GM18909 (cell line): ENCODE results near the gene MGST2.

Source experiments
- ATAC-seq: cut with Tn5 transposase; IDR thresholded peaks from one replicate; pipeline ENCODE4 v1.9.1; 2021; ENCODE audit warnings: mild to moderate bottlenecking; ENCODE audit not compliant: unreplicated experiment, poor library complexity

MGST2 gene

GRCh38 chr4:139669335-139669734, 3.7 kb downstream of the MGST2 start:
- no peak for ATAC-seq

GRCh38 chr4:139669890-139670289, 4.3 kb downstream of the MGST2 start:
- ATAC-seq = no peak

GRCh38 chr4:139670775-139671174, 5.2 kb downstream of the MGST2 start:
- no peak for ATAC-seq

GRCh38 chr4:139672215-139672614, 6.6 kb downstream of the MGST2 start:
- ATAC-seq = no peak

GRCh38 chr4:139672732-139673131, 7.1 kb downstream of the MGST2 start:
- no peak for ATAC-seq

- no peak for ATAC-seq
Observed at GRCh38 chr4:139674875-139675550, 9.4 kb downstream of the MGST2 start.

GRCh38 chr4:139675651-139676050, 10.0 kb downstream of the MGST2 start:
- no peak for ATAC-seq

- no peak for ATAC-seq
Observed at GRCh38 chr4:139676365-139676764, 10.7 kb downstream of the MGST2 start.

GRCh38 chr4:139676913-139677585, 11.4 kb downstream of the MGST2 start:
- ATAC-seq = no peak

- ATAC-seq = no peak
Observed at GRCh38 chr4:139682309-139682708, 16.7 kb downstream of the MGST2 start.

GRCh38 chr4:139682741-139683151, 17.1 kb downstream of the MGST2 start:
- no peak for ATAC-seq

- no peak for ATAC-seq
Observed at GRCh38 chr4:139684351-139684750, 18.7 kb downstream of the MGST2 start.

GRCh38 chr4:139685180-139685579, 19.6 kb downstream of the MGST2 start:
- no peak for ATAC-seq

- no peak for ATAC-seq
Observed at GRCh38 chr4:139686130-139686529, 20.5 kb downstream of the MGST2 start.

GRCh38 chr4:139686988-139687387, 21.4 kb downstream of the MGST2 start:
- ATAC-seq = no peak

- no peak for ATAC-seq
Observed at GRCh38 chr4:139689093-139689722, 23.6 kb downstream of the MGST2 start.

- ATAC-seq = no peak
Observed at GRCh38 chr4:139690419-139690818, 24.8 kb downstream of the MGST2 start.

GRCh38 chr4:139692309-139693012, 26.8 kb downstream of the MGST2 start:
- ATAC-seq = no peak

GRCh38 chr4:139694522-139695107, 29.0 kb downstream of the MGST2 start:
- no peak for ATAC-seq

GRCh38 chr4:139696491-139696890, 30.9 kb downstream of the MGST2 start:
- ATAC-seq = no peak
